ENCODE data around the gene GSC2. TPM values are rescaled to one million over a fixed set of nuclear protein-coding genes. Genes with fewer than 3 reads are reported as not detected.

The GSC2 gene
- total RNA-seq, 4 donors from 2014 or later: not detected

GRCh38 chr22:19117111-19117512, 33.0 kb downstream of the GSC2 start:
- TF ChIP-seq CTCF (IDR thresholded peaks at IDR 0.05; ENCODE audit: low read depth): no peak

- TF ChIP-seq CTCF (IDR thresholded peaks at IDR 0.05; ENCODE audit: low read depth): no peak
Measured at GRCh38 chr22:19115628-19116027, 34.5 kb downstream of the GSC2 start.

GRCh38 chr22:19114984-19115552, 35.0 kb downstream of the GSC2 start:
- no peak for TF ChIP-seq CTCF (IDR thresholded peaks at IDR 0.05; ENCODE audit: low read depth)

GRCh38 chr22:19113429-19113828, 36.7 kb downstream of the GSC2 start:
- TF ChIP-seq CTCF (IDR thresholded peaks at IDR 0.05; ENCODE audit: low read depth): no peak

- TF ChIP-seq CTCF (IDR thresholded peaks at IDR 0.05; ENCODE audit: low read depth): no peak
Measured at GRCh38 chr22:19111584-19111983, 38.5 kb downstream of the GSC2 start.

- no peak for TF ChIP-seq CTCF (IDR thresholded peaks at IDR 0.05; ENCODE audit: low read depth)
Measured at GRCh38 chr22:19111140-19111539, 39.0 kb downstream of the GSC2 start.

GRCh38 chr22:19110646-19111045, 39.4 kb downstream of the GSC2 start:
- TF ChIP-seq CTCF (IDR thresholded peaks at IDR 0.05; ENCODE audit: low read depth): no peak
